OCI-M1 (cell line): Measurements from ENCODE around the gene GLB1L2.
"Not testable (repeated sequence)": the region's sequence is repeated elsewhere in the genome, so short reads cannot be mapped to it uniquely, and the experiment has no call there.

Experiments used
- DNase-seq: peaks from one replicate; lab custom pipeline; 2025; lab: John Stamatoyannopoulos, UW

The GLB1L2 gene

GRCh38 chr11:134331354-134332188 is at the start of gene GLB1L2:
Gene GLB1L2, plus strand, starts transcription at chr11:134331988. Its CDS starts 74 bp downstream, at chr11:134332062.
- DNase-seq, result peak; percentile 65

GRCh38 chr11:134282121-134283045 is 49.4 kb upstream of the GLB1L2 start:
- DNase-seq, result no peak

GRCh38 chr11:134283461-134284230 is 48.1 kb upstream of the GLB1L2 start:
- DNase-seq, result no peak

GRCh38 chr11:134284349-134284748 is 47.4 kb upstream of the GLB1L2 start:
- not testable (repeated sequence) for DNase-seq

GRCh38 chr11:134287561-134287960 is 44.2 kb upstream of the GLB1L2 start:
- no peak for DNase-seq

GRCh38 chr11:134288486-134288885 is 43.3 kb upstream of the GLB1L2 start:
- no peak for DNase-seq

GRCh38 chr11:134289167-134289566 is 42.6 kb upstream of the GLB1L2 start:
- DNase-seq, result no peak

GRCh38 chr11:134289789-134290188 is 42.0 kb upstream of the GLB1L2 start:
- DNase-seq, result no peak

GRCh38 chr11:134290646-134291045 is 41.1 kb upstream of the GLB1L2 start:
- no peak for DNase-seq

- DNase-seq, result no peak
These were observed 40.6 kb upstream of the GLB1L2 start for GRCh38 chr11:134291196-134291595.

GRCh38 chr11:134292661-134293060 is 39.1 kb upstream of the GLB1L2 start:
- DNase-seq, result no peak

GRCh38 chr11:134293119-134294113 is 38.4 kb upstream of the GLB1L2 start:
- no peak for DNase-seq

GRCh38 chr11:134294664-134295063 is 37.1 kb upstream of the GLB1L2 start:
- DNase-seq, result no peak

- no peak for DNase-seq
These were observed 19.6 kb upstream of the GLB1L2 start for GRCh38 chr11:134312223-134312622.

- no peak for DNase-seq
These were observed 19.0 kb upstream of the GLB1L2 start for GRCh38 chr11:134312807-134313206.

- DNase-seq, result no peak
These were observed 18.4 kb upstream of the GLB1L2 start for GRCh38 chr11:134313379-134313778.

GRCh38 chr11:134313821-134314607 is 17.8 kb upstream of the GLB1L2 start:
- no peak for DNase-seq

- DNase-seq, result no peak
These were observed 14.7 kb upstream of the GLB1L2 start for GRCh38 chr11:134317103-134317502.

- not testable (repeated sequence) for DNase-seq
These were observed 10.4 kb upstream of the GLB1L2 start for GRCh38 chr11:134321373-134321772.

- DNase-seq, result no peak
These were observed 9.2 kb upstream of the GLB1L2 start for GRCh38 chr11:134322553-134322952.
